Stomach (tissue), 9 donors: ENCODE data around the gene DEFB108B. TPM values are rescaled to one million over a fixed set of nuclear protein-coding genes. Genes with fewer than 3 reads are reported as not detected.
"Not testable (repeated sequence)": the region's sequence is repeated elsewhere in the genome, so short reads cannot be mapped to it uniquely, and the experiment has no call there.

Source experiments
- DNase-seq, 2 donors: peaks; one replicate each; pipeline versions ENCODE4 v3.0.0 to v3.0.0-alpha.2; 2013 to 2019
- H3K27ac ChIP-seq, 5 donors: fragments of 200-600 bp in 4 of 5; sonication (generic) in 4 of 5; one replicate each; pipeline ENCODE4 v1.5.1; 2013 to 2019; ENCODE audit warnings: mild to moderate bottlenecking in 1 of 5, moderate library complexity in 1 of 5
- H3K27me3 ChIP-seq, 3 donors: fragments of 200-600 bp; sonication (generic); one replicate each; pipeline ENCODE4 v1.5.1; 2017 to 2019; ENCODE audit warnings: mixed run types in 1 of 3
- H3K36me3 ChIP-seq, 4 donors: fragments of 200-600 bp; sonication (generic); 1 replicate in 3 of 4; 2 replicates in 1 of 4; pipeline ENCODE4 v1.5.1; 2016 to 2019
- H3K4me1 ChIP-seq, 4 donors: fragments of 200-600 bp; sonication (generic); one replicate each; pipeline ENCODE4 v1.5.1; 2016 to 2019
- H3K4me3 ChIP-seq, 4 donors: fragments of 200-600 bp; sonication (generic) in 3 of 4; one replicate each; pipeline ENCODE4 v1.5.1; 2016 to 2019; ENCODE audit warnings: mild to moderate bottlenecking in 1 of 4
- H3K9me3 ChIP-seq, 4 donors: fragments of 200-600 bp; sonication (generic); one replicate each; pipeline ENCODE4 v1.5.1; 2016 to 2019
- WGBS, 5 donors: extraction: QIAGEN DNeasy Blood & Tissue Kit in 3 of 5; methylation state at CpG; one replicate each; pipeline versions ENCODE4 v1.1.5 to v1.1.7; 2013 to 2018; 5-methylcytosine and 5-hydroxymethylcytosine counted together
- intact Hi-C: fragments of 100-400 bp; cut with DNase I; formaldehyde crosslinking; loops from one replicate; pipeline ENCODE4 v1.15.1; 2023; ENCODE audit warnings: low total_unique reads
- polyA plus RNA-seq, 3 donors: library from polyadenylated mRNA; stranded (reverse); fragments of 200-250 nt; gene quantifications; one replicate each; pipeline ENCODE4 v1.2.3, GENCODE V29; 2013
- small RNA-seq, 4 donors: library from RNA; depleted of rRNA; stranded (forward); fragments of <200 nt; gene quantifications; one replicate each; pipeline ENCODE3, GENCODE V24; 2016
- total RNA-seq, 5 donors: library from RNA; depleted of rRNA; stranded (reverse); fragments of >200 nt; gene quantifications; one replicate each; pipeline versions ENCODE4 v1.1.0 to v1.2.3, GENCODE V29; 2014 to 2016
- donor health status: healthy with polysubstance abuse.
- donor health status: Bipolar disorder and iron deficiency.
- donor health status: healthy.

Gene DEFB108B
- total and polyA plus RNA-seq, 8 donors, result not detected

DNA sequence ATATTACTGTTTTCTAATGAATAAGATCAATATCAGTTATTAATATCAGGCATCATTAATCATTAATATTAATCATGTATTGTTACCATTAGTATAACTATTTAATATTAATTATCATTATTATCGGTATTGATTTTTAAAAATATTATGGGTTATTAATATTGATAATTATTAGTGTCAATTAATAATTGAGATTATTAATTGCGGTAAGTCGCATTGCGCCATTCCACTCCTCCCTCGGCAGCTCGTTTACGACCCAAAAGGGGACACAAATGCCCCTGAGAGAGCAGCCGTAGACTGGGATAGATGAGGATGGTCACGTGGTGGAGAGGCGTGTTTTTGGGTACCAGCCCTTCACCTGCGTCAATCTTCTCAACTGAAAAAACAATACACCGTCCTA, 52.8 kb downstream of the DEFB108B start:
- H3K27me3 ChIP-seq, H3K4me1 ChIP-seq, DNase-seq, H3K27ac ChIP-seq, H3K9me3 ChIP-seq, H3K4me3 ChIP-seq, intact Hi-C loops: not testable (repeated sequence)
- H3K36me3 ChIP-seq, result peaks cover 0 to 11% (median 3%) of the 10 kb centered on the region in 4 donors
- WGBS, 5 donors, result 96 to 98% (median 97%) methylated on average over 12 of the region's 12 CpGs

Small RNAs within 50 kb of the gene (small RNA-seq; reads per million reads assigned to genes)
- 0 reads per million in 4 donors for gene RNA5SP342

Other genes with a start within 250 kb of the DEFB108B start
- gene DEFB131B, start 45.3 kb downstream of the DEFB108B start, total RNA-seq, result not detected
- not detected for gene DEFB131B, start 45.3 kb downstream of the DEFB108B start, polyA plus RNA-seq
- 10 to 100 TPM in 2 of 5 donors, 1 to 10 TPM in 1, not detected in 2; 4.5 to 17.4 (median 16.7) TPM for gene XNDC1N, start 95.4 kb downstream of the DEFB108B start, total RNA-seq
- 1 to 10 TPM; 2.7 to 2.9 (median 2.8) TPM for gene XNDC1N, start 95.4 kb downstream of the DEFB108B start, polyA plus RNA-seq
- gene RNF121, start 95.8 kb downstream of the DEFB108B start, total RNA-seq, result 100 to 1,000 TPM in 1 of 5 donors, 10 to 100 TPM in 4; 13.0 to 363 (median 24.3) TPM
- gene RNF121, start 95.8 kb downstream of the DEFB108B start, polyA plus RNA-seq, result 10 to 100 TPM; 10.0 to 17.7 (median 12.1) TPM
- 10 to 100 TPM in 3 of 5 donors, 1 to 10 TPM in 2; 2.7 to 14.8 (median 11.7) TPM for gene IL18BP, start 165.7 kb downstream of the DEFB108B start, total RNA-seq
- gene IL18BP, start 165.7 kb downstream of the DEFB108B start, polyA plus RNA-seq, result 1 to 10 TPM; 2.0 to 6.2 (median 3.8) TPM
- 100 to 1,000 TPM; 161 to 619 (median 285) TPM for gene NUMA1, start 247.3 kb downstream of the DEFB108B start, total RNA-seq
- 100 to 1,000 TPM in 1 of 3 donors, 10 to 100 TPM in 2; 84.2 to 115 (median 92.1) TPM for gene NUMA1, start 247.3 kb downstream of the DEFB108B start, polyA plus RNA-seq
- 1 to 10 TPM in 2 of 5 donors, not detected in 3; 2.0 to 4.8 TPM for gene LRRC51, start 247.7 kb downstream of the DEFB108B start, total RNA-seq
- 1 to 10 TPM; 5.8 to 7.9 (median 6.8) TPM for gene LRRC51, start 247.7 kb downstream of the DEFB108B start, polyA plus RNA-seq